ENCODE data around the gene SVOPL.

DNA sequence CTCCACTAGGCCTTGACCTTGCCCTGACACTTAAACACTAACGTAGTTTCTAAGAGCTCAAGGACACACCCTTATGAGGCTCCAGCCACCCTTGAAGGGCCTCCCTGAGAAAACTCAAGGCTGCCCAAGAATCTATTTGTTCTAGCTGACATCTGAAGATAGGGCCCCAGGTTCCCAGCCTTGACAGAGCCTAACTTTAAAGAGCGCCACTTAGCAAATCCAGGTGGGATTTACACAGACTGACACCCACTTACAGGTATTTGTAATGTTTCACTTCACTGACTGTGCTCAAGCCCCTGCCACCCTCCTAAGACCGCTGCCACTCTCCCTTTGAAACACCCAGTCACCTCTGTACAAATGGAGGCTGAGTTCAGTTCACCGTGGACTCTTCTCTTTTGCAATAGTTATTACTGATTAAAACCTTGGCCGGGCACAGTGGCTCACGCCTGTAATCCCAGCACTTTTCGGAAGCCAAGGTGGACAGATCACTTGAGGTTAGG is 90.4 kb downstream of the SVOPL start:
- no peak for TF ChIP-seq POLR2A (IDR thresholded peaks at IDR 0.05)
- no peak for TF ChIP-seq CTCF (IDR thresholded peaks at IDR 0.05)

Data from uterus (tissue), 2 donors.